NOMO-1 treated with DMSO at 0.1 percent for 48 hours (cell line): ENCODE data around the gene FLNC.

Experiments
- DNase-seq: peaks from one replicate; lab custom pipeline; 2025; ENCODE audit not compliant: unreplicated experiment; lab: John Stamatoyannopoulos, UW

Gene FLNC

GRCh38 chr7:128801667-128802418, 28.4 kb upstream of the FLNC start:
- no peak for DNase-seq

GRCh38 chr7:128804484-128804883, 25.7 kb upstream of the FLNC start:
- DNase-seq: no peak

GRCh38 chr7:128805225-128805624, 25.0 kb upstream of the FLNC start:
- no peak for DNase-seq

GRCh38 chr7:128807191-128807590, 23.0 kb upstream of the FLNC start:
- no peak for DNase-seq

DNA sequence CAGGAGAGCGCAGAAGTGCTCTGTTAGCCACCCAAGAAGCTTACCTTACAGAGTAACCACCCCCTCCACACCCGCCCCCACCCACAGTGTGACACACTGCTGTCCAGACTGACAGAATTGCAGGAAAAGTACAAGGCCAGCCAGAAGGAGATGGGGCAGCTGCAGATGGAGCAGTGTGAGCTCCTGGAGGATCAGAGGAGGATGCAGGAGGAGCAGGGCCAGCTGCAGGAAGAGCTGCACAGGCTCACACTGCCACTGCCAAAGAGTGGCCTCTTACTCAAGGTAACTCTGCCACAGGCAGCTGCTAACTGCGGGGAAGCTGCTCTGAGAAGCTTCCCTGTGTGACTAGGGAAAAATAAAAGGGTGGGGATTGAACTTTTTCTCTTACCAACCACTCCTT, 20.8 kb upstream of the FLNC start:
- DNase-seq: no peak

GRCh38 chr7:128810473-128810872, 19.7 kb upstream of the FLNC start:
- DNase-seq: no peak

DNA sequence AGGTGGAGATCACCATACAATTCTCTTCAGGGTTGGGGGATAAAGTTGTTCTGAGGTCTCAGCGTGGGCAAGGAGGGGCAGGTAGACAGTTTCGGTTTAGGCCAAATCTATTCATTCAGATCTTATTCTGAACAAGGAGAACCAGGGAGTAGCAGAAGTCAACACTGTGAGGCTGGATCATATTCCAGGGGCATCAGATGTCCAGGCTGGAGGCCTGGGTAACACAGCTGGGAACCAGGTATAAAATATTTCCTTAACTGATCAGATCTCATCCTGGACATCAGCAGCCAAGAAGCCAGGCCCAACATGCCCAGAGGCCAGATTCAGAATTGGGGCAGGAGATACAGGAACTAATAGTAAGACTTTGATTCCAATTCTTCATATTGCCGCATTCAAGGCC, 19.2 kb upstream of the FLNC start:
- no peak for DNase-seq

- no peak for DNase-seq
Observed at GRCh38 chr7:128811631-128812430, 18.4 kb upstream of the FLNC start.

DNA sequence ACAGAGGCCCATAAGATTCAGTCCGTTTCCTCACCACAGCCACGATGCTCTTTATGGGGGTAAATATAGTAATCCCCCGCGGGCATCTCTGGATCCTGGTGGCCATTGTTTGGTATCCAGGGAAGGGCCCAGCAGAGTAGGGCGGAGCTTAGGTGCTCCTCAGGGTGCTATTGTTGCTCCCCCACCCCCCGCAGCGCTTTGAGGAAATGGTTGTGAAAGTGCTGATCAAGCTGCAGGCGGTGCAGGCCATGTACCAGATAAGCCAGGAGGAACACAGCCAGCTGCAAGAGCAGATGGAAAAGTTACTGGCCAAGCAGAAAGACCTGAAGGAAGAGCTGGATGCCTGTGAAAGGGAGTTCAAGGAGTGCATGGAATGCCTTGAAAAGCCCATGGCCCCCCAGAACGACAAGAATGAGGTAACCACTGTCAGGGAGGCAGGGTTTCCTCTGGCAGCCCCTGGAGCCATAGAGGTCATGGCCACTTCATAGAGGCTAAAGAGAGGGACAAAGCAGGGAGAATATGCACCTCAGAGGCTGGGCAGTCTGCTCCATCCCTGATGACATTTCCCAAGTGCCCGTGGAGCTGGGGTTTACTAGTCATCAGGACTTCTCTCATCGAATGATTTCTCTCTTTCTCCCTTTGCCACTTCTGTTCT, 17.6 kb upstream of the FLNC start:
- no peak for DNase-seq

DNA sequence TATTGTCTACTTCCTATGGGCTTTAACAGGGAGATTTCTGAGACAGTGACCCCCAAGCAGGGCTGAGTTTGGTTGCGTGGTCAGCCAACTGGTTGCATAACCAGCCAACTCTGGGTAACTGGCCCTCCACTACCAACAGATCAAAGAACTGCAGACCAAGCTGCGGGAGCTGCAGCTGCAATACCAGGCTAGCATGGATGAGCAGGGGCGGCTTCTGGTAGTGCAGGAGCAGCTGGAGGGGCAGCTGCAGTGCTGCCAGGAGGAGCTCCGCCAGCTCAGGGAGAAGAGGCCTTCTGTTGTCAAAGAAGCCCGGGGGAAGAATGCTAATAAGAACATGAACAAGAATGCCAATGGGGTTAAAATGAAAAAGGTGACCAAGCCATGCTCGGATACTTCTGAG, 15.7 kb upstream of the FLNC start:
- no peak for DNase-seq

- peak; percentile 4 for DNase-seq
Observed at GRCh38 chr7:128815289-128815942, 14.8 kb upstream of the FLNC start.

DNA sequence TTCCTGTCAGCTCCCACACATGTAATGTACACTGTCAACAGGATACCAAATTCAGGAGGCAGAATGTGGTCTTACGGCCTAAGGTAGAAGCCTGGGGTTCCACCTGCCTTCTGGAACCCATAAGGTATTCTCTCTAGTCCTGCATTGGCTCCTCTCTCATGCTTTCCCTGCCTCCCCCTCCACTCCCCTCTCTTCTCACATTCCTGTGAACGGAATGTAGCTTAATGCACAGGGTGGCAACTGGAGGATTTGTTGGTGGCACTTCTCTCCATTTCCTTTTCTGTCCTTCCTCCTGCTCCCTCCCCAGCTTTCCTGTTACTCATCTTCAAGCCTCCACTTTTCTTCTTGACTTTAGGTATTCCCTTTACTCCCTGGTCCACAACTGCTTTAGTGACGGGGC, 11.5 kb upstream of the FLNC start:
- DNase-seq: no peak

GRCh38 chr7:128821724-128822123, 8.5 kb upstream of the FLNC start:
- no peak for DNase-seq

- no peak for DNase-seq
Observed at GRCh38 chr7:128826512-128826911, 3.7 kb upstream of the FLNC start.

DNA sequence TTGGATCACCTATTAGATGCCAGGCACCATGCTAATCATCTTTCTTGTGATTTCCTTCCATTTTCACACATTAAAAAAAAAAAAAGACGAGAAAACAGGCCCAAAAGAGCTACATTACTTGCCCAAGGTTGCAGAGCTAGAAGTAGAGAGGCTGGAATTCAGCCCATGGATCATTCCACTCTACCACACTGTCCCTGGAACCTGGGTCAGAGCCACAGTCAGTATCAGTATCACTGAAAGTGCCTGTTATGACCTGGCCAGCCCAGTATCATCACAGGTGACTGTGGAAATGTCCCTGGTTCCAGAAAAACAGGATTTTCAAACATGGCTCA, 3.3 kb upstream of the FLNC start:
- no peak for DNase-seq

GRCh38 chr7:128827248-128827958, 2.8 kb upstream of the FLNC start:
- DNase-seq: no peak

DNA sequence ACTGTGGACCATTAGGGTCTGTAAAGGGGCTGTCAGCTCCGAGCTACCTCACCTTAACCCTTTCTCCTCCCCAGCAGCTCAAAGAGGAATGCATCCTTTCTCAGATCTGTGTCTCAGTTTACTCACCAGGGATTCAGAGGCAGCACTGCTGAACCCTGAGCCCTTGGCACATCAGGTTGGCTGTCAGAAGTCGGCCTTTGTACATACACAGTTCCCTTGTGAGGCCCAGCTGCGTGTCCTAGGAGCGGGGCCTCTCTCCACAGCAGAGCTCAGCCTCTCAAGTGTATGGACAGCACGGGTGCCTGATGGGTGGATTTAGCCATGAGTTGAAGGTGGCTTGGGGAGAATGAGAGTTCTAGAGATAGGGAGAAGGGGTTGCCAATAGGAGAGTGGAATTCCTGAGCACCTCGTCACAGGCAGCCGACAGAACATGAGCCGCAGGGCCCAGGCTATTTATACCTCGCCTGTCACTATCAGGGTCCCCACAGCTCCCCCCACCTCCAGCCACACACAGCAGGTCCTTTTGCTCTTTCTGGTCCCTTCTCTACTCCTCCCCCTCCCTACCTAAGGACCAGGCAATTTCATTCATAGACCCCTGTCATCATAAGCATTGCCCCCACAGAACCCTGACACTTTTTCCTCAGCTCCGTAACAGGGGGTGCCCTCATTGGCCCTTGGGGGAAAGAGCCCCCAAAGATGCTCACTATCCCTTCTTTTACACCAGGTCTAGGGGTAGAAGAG, 2.1 kb upstream of the FLNC start:
- DNase-seq: no peak

- DNase-seq: no peak
Observed at GRCh38 chr7:128829391-128830166, 627 bp upstream of the FLNC start.

GRCh38 chr7:128831178-128831993, 1.2 kb downstream of the FLNC start:
- DNase-seq: no peak
